Measurements from ENCODE around the gene SLCO2A1.
A peak's percentile ranks its signal among the peaks of the same experiment; 100 is the strongest.

Gene SLCO2A1

DNA sequence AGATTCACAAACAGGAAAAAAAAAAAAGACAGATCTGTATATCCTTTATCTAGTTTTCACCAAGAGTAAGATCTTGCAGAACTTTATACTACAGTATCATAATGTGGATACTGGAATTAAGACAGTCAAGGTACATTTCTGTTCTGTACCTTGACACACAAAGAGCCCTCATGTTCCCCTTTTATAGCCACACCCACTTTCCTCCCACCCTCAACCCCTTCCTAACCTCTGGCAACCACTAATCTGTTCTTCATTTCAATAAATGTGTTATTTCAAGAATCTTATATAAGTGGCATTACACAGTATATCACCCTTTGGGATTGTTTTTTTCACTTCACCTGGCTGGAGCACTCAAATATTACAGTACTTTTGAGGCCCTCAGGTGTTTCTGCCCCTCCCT, 130.4 kb downstream of the SLCO2A1 start:
- Mint-ChIP-seq H3K27ac (no peak overlapping the region), H3K36me3 (ENCODE audit: low read depth) (no peaks in the 10 kb centered on the region), H3K4me1 (ENCODE audit: low read depth) (peaks cover 6% of the 10 kb centered on the region), H3K27me3 (peaks cover 58% of the 10 kb centered on the region), H3K9me3 (peaks cover 8% of the 10 kb centered on the region), H3K4me3 (no peak overlapping the region)
- no peak for DNase-seq

DNA sequence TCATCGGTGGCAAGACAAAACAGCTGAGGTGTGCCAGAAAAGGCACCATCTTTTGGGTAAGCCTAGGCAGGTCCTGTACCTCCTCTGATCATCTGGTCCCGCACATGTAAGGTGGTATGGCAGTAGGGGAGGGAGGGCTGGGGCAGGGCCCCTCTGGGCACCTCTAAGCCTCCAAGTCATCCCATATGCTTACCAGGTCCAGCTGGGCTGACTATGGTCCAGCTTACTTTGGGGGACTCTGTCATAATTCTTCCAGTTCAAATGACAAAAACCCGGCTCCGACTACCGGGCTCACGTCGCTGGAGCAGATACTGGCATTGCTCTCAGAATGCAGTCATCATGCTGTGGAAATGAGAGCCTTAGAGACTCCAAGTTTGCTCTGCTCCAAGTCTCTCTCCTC, 132.2 kb downstream of the SLCO2A1 start:
- H3K4me3 Mint-ChIP-seq = no peak overlapping the region
- H3K9me3 Mint-ChIP-seq = peaks cover under 1% of the 10 kb centered on the region
- DNase-seq = no peak
- peaks cover 69% of the 10 kb centered on the region for H3K27me3 Mint-ChIP-seq
- H3K4me1 Mint-ChIP-seq (ENCODE audit: low read depth) = peaks cover 6% of the 10 kb centered on the region
- no peaks in the 10 kb centered on the region for H3K36me3 Mint-ChIP-seq (ENCODE audit: low read depth)
- no peak overlapping the region for H3K27ac Mint-ChIP-seq

GRCh38 chr3:133896002-133896761, 133.5 kb downstream of the SLCO2A1 start:
- Mint-ChIP-seq H3K27me3 (peaks cover 72% of the 10 kb centered on the region), H3K4me1 (ENCODE audit: low read depth) (peaks cover 6% of the 10 kb centered on the region), H3K27ac (no peak overlapping the region), H3K4me3 (peak overlapping the region; percentile 67), H3K9me3 (no peaks in the 10 kb centered on the region), H3K36me3 (ENCODE audit: low read depth) (no peaks in the 10 kb centered on the region)
- no peak for DNase-seq

DNA sequence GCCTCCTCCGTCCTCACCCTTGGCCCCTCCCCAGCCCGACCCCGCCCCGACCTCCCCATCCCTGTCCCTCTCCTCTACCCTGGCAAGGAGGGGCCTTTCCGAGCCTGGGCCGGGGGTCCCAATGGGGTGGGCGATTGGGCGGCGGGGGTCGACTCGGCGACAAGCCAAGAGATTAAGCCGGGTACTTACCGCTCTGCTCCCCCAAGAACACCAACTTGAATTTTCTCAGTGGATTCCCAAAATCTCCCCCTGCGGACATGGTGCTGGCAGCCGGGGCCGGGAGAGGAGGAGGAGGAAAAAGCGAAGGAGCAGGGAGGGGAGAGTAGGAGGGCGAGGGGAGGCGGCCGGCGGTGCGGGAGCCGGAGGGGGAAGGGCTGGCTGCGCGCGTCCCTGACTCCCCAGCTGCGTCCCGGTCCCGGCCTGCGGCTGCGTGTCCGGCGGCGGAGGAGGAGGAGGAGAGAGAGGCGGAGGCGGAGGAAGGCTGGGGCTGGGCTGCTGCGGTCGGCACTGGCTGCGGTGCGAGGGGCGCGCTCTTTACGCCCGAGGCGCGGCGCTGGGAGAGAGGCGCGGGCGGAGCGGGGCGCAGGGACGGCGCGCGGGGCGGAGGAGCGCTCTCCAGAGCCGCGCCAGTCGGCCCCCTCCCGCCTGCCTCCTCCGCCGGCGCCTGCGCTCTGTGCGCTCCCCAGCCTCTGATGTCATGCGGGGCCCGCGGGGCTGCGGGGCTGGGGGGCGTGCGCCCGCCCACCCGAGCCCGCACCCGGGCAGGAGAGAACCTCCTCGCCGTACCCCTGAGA, 134.3 kb downstream of the SLCO2A1 start, which contains the start of gene RAB6B:
Gene RAB6B (minus strand): TSS at position 675 of the 794 bp plus-strand sequence. CDS start 416 bp downstream, at position 259.
- H3K4me3 Mint-ChIP-seq = peak within 1 kb of the TSS; percentile 67

GRCh38 chr3:133894353-133895207, 135.1 kb downstream of the SLCO2A1 start:
- Mint-ChIP-seq H3K4me1 (ENCODE audit: low read depth) (peaks cover 6% of the 10 kb centered on the region), H3K4me3 (peak overlapping the region; percentile 35), H3K27me3 (peaks cover 69% of the 10 kb centered on the region), H3K9me3 (no peaks in the 10 kb centered on the region), H3K27ac (no peak overlapping the region), H3K36me3 (ENCODE audit: low read depth) (no peaks in the 10 kb centered on the region)
- no peak for DNase-seq

More for the DNA sequence above, 134.3 kb downstream of the SLCO2A1 start, which contains the start of gene RAB6B:
- H3K36me3 Mint-ChIP-seq (ENCODE audit: low read depth) = no peaks in the 10 kb centered on the region
- peaks cover 76% of the 10 kb centered on the region for H3K27me3 Mint-ChIP-seq
- no peak for DNase-seq
- no peaks in the 10 kb centered on the region for H3K9me3 Mint-ChIP-seq
- peaks cover 6% of the 10 kb centered on the region for H3K4me1 Mint-ChIP-seq (ENCODE audit: low read depth)
- H3K27ac Mint-ChIP-seq = no peak within 1 kb of the TSS

DNA sequence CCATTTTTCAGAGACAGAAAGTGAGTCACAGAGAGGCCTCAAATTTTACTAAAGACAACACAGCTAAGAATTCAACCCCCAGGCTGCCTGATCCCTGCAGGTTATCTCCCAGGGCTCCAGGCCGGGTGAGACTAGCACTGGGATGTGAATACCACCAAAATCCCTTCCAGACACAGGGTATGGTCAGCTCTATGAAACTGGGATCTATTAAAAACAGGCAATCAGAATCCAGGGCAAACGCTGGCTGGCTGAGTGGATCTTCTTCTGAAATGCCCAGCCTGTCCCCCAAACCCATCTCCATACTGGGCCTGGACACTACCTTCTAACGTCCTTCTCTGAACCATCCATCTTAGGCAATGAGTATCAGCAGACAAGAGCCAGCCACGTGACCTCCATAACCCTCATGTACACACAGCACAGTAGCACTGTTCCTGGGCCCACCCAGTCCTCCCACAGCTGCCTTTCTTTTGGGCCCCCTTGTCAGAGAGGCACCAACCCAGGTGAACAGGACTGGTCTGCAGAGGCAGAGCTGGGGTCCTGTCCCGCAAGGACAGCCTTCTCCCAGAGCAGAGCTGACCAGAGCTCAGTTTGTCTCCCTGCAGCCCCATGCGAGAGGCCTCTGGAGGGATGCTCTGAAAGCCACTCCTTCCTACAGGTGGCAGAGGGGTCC, 135.9 kb downstream of the SLCO2A1 start:
- H3K4me1 Mint-ChIP-seq (ENCODE audit: low read depth) = peaks cover 6% of the 10 kb centered on the region
- no peak overlapping the region for H3K4me3 Mint-ChIP-seq
- no peaks in the 10 kb centered on the region for H3K36me3 Mint-ChIP-seq (ENCODE audit: low read depth)
- H3K27ac Mint-ChIP-seq = no peak overlapping the region
- no peaks in the 10 kb centered on the region for H3K9me3 Mint-ChIP-seq
- H3K27me3 Mint-ChIP-seq = peaks cover 69% of the 10 kb centered on the region
- DNase-seq = no peak

GRCh38 chr3:133892541-133893231, 137.0 kb downstream of the SLCO2A1 start:
- Mint-ChIP-seq H3K4me3 (no peak overlapping the region), H3K27ac (no peak overlapping the region), H3K36me3 (ENCODE audit: low read depth) (no peaks in the 10 kb centered on the region), H3K27me3 (peaks cover 65% of the 10 kb centered on the region), H3K4me1 (ENCODE audit: low read depth) (peaks cover 6% of the 10 kb centered on the region), H3K9me3 (no peaks in the 10 kb centered on the region)
- DNase-seq = no peak

DNA sequence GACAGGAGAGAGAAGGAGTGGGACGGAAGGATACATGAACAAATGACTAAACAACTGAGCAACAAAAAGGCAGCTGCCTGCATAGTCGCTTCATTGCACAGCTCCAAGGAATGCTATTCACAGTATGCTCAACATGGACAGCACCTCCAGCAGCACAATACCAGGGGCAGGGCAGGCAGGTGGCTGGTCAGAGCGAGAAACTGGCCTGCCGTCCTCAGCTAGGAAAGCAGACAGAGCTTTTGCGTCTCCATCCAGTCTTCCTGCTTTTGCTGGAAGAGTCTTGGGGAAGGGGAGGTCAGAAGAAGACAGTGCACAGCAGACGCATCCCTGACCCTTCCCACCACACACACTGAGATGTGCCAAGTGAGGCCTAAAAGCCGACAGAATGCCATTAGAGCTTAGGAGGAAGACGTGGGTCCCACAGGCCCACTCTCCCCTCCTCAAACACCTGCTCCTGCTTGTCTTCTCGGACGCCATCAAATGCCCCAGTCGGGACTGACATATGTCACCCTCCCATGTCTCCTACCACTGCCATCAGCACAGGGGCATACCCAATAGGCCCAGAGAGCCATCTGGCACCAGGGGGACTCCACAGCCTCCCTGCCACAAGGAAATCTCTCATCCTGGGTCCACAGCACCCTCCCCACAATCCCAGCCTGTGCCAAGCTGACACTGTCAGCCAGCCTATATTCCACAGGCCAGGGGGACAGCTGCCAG, 137.9 kb downstream of the SLCO2A1 start:
- peaks cover 56% of the 10 kb centered on the region for H3K27me3 Mint-ChIP-seq
- H3K4me3 Mint-ChIP-seq = no peak overlapping the region
- no peak for DNase-seq
- H3K9me3 Mint-ChIP-seq = no peaks in the 10 kb centered on the region
- H3K4me1 Mint-ChIP-seq (ENCODE audit: low read depth) = peaks cover 6% of the 10 kb centered on the region
- H3K36me3 Mint-ChIP-seq (ENCODE audit: low read depth) = no peaks in the 10 kb centered on the region
- no peak overlapping the region for H3K27ac Mint-ChIP-seq

- no peaks in the 10 kb centered on the region for H3K9me3 Mint-ChIP-seq
These were observed 138.6 kb downstream of the SLCO2A1 start for GRCh38 chr3:133890972-133891644.

DNA sequence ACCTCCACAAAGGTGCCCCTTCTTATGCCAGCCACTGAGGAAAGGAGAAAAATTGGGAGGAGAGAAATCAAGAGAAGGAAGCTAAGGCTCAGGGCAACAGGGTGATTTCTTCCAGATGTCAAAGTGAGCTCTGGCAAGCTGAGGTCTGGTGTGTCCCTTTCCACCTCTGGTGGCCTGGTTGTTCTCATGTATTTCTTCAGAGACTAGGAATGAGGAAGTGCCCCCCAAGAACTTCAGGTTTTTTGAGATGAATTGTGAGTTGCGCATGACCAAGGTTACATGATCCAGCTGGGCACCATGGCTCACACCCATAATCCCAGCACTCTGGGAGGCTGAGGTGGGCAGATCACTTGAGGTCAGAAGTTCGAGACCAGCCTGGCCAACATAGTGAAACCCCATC, 139.7 kb downstream of the SLCO2A1 start:
- Mint-ChIP-seq H3K36me3 (ENCODE audit: low read depth) (no peaks in the 10 kb centered on the region), H3K9me3 (no peaks in the 10 kb centered on the region), H3K27ac (no peak overlapping the region), H3K27me3 (peaks cover 46% of the 10 kb centered on the region), H3K4me3 (no peak overlapping the region), H3K4me1 (ENCODE audit: low read depth) (peaks cover 2% of the 10 kb centered on the region)
- DNase-seq = no peak

More at GRCh38 chr3:133890972-133891644, 138.6 kb downstream of the SLCO2A1 start:
- Mint-ChIP-seq H3K4me3 (no peak overlapping the region), H3K36me3 (ENCODE audit: low read depth) (no peaks in the 10 kb centered on the region), H3K27me3 (peaks cover 49% of the 10 kb centered on the region), H3K27ac (no peak overlapping the region), H3K4me1 (ENCODE audit: low read depth) (peaks cover 6% of the 10 kb centered on the region)
- no peak for DNase-seq

DNA sequence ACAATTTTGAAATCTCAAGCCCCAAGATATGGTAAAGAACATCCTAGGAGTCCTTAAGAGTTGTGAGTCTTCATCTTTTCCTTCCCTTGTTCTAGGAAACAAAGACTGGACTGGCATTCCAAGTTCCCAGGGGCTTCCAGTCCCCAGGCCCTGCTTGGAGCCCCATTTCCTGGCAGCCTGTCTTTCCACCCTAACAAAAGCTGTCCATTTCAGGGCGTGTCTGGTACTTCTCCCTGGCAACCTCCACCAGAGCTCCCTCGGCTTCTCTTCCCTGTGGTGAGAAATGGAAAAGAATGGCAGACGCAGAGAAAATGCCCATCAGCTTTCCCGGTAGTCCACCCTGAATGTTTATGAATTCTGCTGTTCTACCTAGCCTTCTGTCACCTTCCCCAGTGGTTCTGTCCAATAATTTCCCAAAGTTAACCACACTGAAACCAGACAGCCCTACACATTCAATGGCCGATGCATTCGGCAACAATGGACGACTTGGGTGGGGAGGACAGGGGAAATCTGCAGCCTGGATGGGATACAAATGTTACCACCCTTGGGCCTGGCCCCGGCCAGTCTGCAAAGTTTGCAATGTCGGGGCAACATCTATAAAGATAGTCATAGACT, 140.9 kb downstream of the SLCO2A1 start:
- peaks cover 44% of the 10 kb centered on the region for H3K27me3 Mint-ChIP-seq

More for the DNA sequence above, 140.9 kb downstream of the SLCO2A1 start:
- H3K4me1 Mint-ChIP-seq (ENCODE audit: low read depth) = no peaks in the 10 kb centered on the region
- no peaks in the 10 kb centered on the region for H3K9me3 Mint-ChIP-seq
- H3K4me3 Mint-ChIP-seq = no peak overlapping the region
- no peaks in the 10 kb centered on the region for H3K36me3 Mint-ChIP-seq (ENCODE audit: low read depth)
- DNase-seq = no peak
- no peak overlapping the region for H3K27ac Mint-ChIP-seq
